Measurements from ENCODE around the gene NPC1. TPM values are rescaled to one million over a fixed set of nuclear protein-coding genes. Genes with fewer than 3 reads are reported as not detected.

NPC1 gene
- total and polyA plus RNA-seq, 3 experiments from 2014 or later, result 33.9 to 40.9 (median 34.3) TPM

- peak overlapping the region; percentile 19 to 84 (median 66) for H3K27ac Mint-ChIP-seq
- Histone ChIP-seq H3K4me3 (ENCODE audit: low read length) (peak overlapping the region; percentile 29), H3K27ac (ENCODE audit: low read depth, low read length) (peak overlapping the region; percentile 57), H3K27me3 (ENCODE audit: insufficient read depth, low read length, poor library complexity, severe bottlenecking) (no peaks in the 10 kb centered on the region), H3K4me1 (ENCODE audit: insufficient read depth, low read length) (peaks cover 8% of the 10 kb centered on the region), H3K9me3 (ENCODE audit: low read length) (no peaks in the 10 kb centered on the region), H3K36me3 (ENCODE audit: insufficient read depth, low read length) (no peaks in the 10 kb centered on the region)
- CTCF ChIA-PET, result interaction anchor here (0.8 to 2.1 kb wide), 4 partner anchors 8 to 28 kb away, joined by 3 to 12 read pairs (median 4); no protein-coding TSS in a partner anchor
- peaks cover 0 to 4% (median 0%) of the 10 kb centered on the region in 3 donors for H3K36me3 Mint-ChIP-seq
- H3K9me3 Mint-ChIP-seq, result no peaks in the 10 kb centered on the region
- peak overlapping the region; percentile 6 to 78 (median 68) for H3K4me3 Mint-ChIP-seq
- peaks cover 14 to 20% (median 18%) of the 10 kb centered on the region in 3 donors for H3K4me1 Mint-ChIP-seq
- peak in 3 of 5 donors; percentile 2 to 41 (median 3) for DNase-seq
- POLR2A ChIA-PET, result interaction anchor here (0.6 to 0.7 kb wide), 5 partner anchors 11 to 555 kb away, joined by 3 to 9 read pairs (median 3); no protein-coding TSS in a partner anchor
- no peaks in the 10 kb centered on the region for H3K27me3 Mint-ChIP-seq
Measured at GRCh38 chr18:23487738-23488570, 98.4 kb downstream of the NPC1 start.

- no peak overlapping the region for H3K4me3 Mint-ChIP-seq
- peaks cover 9% of the 10 kb centered on the region for H3K36me3 ChIP-seq (ENCODE audit: insufficient read depth, low read length)
- H3K9me3 Mint-ChIP-seq, result no peaks in the 10 kb centered on the region
- H3K27ac Mint-ChIP-seq, result no peak overlapping the region
- ChIA-PET POLR2A (no interaction called here), CTCF (interaction anchor here (2.4 kb wide), 1 partner anchor 13 kb away, joined by 10 read pairs; no protein-coding TSS in a partner anchor)
- H3K27me3 ChIP-seq (ENCODE audit: insufficient read depth, low read length, poor library complexity, severe bottlenecking), result no peaks in the 10 kb centered on the region
- H3K4me1 ChIP-seq (ENCODE audit: insufficient read depth, low read length), result peaks cover 8% of the 10 kb centered on the region
- H3K9me3 ChIP-seq (ENCODE audit: low read length), result no peaks in the 10 kb centered on the region
- H3K27ac ChIP-seq (ENCODE audit: low read depth, low read length), result no peak overlapping the region
- no peaks in the 10 kb centered on the region for H3K27me3 Mint-ChIP-seq
- no peak overlapping the region for H3K4me3 ChIP-seq (ENCODE audit: low read length)
- H3K36me3 Mint-ChIP-seq, result peaks cover under 1 to 23% (median 5%) of the 10 kb centered on the region in 3 donors
- peaks cover 14 to 20% (median 18%) of the 10 kb centered on the region in 3 donors for H3K4me1 Mint-ChIP-seq
- DNase-seq, result no peak
Measured at GRCh38 chr18:23485386-23485785, 100.9 kb downstream of the NPC1 start.

GRCh38 chr18:23484561-23485182, 101.6 kb downstream of the NPC1 start:
- Mint-ChIP-seq H3K4me1 (peaks cover 14 to 20% (median 18%) of the 10 kb centered on the region in 3 donors), H3K36me3 (peaks cover 6 to 30% (median 7%) of the 10 kb centered on the region in 3 donors)
- CTCF ChIA-PET, result interaction anchor here (2.4 kb wide), 1 partner anchor 14 kb away, joined by 10 read pairs; no protein-coding TSS in a partner anchor

More at GRCh38 chr18:23484561-23485182, 101.6 kb downstream of the NPC1 start:
- H3K9me3 Mint-ChIP-seq, result no peaks in the 10 kb centered on the region
- no peak overlapping the region for H3K4me3 Mint-ChIP-seq
- H3K27ac ChIP-seq (ENCODE audit: low read depth, low read length), result no peak overlapping the region
- H3K36me3 ChIP-seq (ENCODE audit: insufficient read depth, low read length), result peaks cover 13% of the 10 kb centered on the region
- H3K9me3 ChIP-seq (ENCODE audit: low read length), result no peaks in the 10 kb centered on the region
- no peaks in the 10 kb centered on the region for H3K27me3 Mint-ChIP-seq
- peaks cover 8% of the 10 kb centered on the region for H3K4me1 ChIP-seq (ENCODE audit: insufficient read depth, low read length)
- no peak overlapping the region for H3K4me3 ChIP-seq (ENCODE audit: low read length)
- no peak for DNase-seq
- H3K27me3 ChIP-seq (ENCODE audit: insufficient read depth, low read length, poor library complexity, severe bottlenecking), result no peaks in the 10 kb centered on the region
- POLR2A ChIA-PET, result no interaction called here
- H3K27ac Mint-ChIP-seq, result peak overlapping the region in 1 of 8 donors; percentile 51

Other genes with a start within 250 kb of the NPC1 start
- 10 to 100 TPM; 55.3 to 56.4 TPM for gene RIOK3, start 133.2 kb downstream of the NPC1 start, total RNA-seq
- gene RIOK3, start 133.2 kb downstream of the NPC1 start, polyA plus RNA-seq, result 41.6 TPM
- 10 to 100 TPM; 45.5 to 47.7 TPM for gene RMC1, start 83.0 kb downstream of the NPC1 start, total RNA-seq
- 41.3 TPM for gene RMC1, start 83.0 kb downstream of the NPC1 start, polyA plus RNA-seq
- gene ANKRD29, start 76.4 kb upstream of the NPC1 start, total RNA-seq, result not detected
- gene ANKRD29, start 76.4 kb upstream of the NPC1 start, polyA plus RNA-seq, result not detected
- gene LAMA3, start 102.9 kb upstream of the NPC1 start, total RNA-seq, result not detected
- gene LAMA3, start 102.9 kb upstream of the NPC1 start, polyA plus RNA-seq, result 0.47 TPM